RWPE1 (cell line): Measurements from ENCODE around the gene KRT12.

Experiments
- CTCF ChIA-PET: fragments of 350-600 bp; sonication (Branson Sonifier 250); formaldehyde crosslinking; extraction: SDS; loops from one replicate; lab custom pipeline; 2021; lab: Yijun Ruan, JAX
- POLR2A ChIA-PET: fragments of 400-600 bp; formaldehyde crosslinking; extraction: SDS; loops from one replicate; lab custom pipeline; 2020; ENCODE audit warnings: antibody characterized with exemption; ENCODE audit not compliant: low non-redundant PET; lab: Yijun Ruan, JAX
- DNase-seq: peaks from one replicate; pipeline ENCODE4 v3.0.0; 2012; ENCODE audit warnings: low spot score
- H3K27ac ChIP-seq: fragments of 450-650 bp; 2 replicates; pipeline ENCODE4 v1.5.1; 2017
- TF ChIP-seq, protein P1 (sequence below): fragments of 450-650 bp; conservative IDR thresholded peaks from 2 replicates; pipeline ENCODE4 v1.5.1; 2017; ENCODE audit warnings: low read depth, mild to moderate bottlenecking

Gene KRT12

DNA sequence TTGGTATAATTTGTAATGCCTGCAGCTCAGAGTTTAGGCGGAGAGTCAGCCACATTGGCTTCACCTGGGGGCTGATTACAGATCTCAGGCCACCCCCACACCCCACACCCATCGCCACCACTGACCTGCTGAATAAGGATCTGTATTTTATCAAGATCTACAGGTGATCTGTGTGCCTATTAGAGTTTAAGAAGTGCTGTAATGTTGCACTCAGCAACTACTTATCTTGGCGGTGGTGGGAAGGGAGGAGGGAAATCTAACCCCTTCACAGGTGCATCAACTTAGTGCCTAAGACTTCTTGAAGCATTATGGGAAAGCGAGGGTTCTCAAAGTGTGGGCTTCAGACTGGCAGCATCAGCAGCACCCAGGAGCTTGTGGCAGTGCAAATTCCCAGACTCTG is 35.5 kb upstream of the KRT12 start:
- H3K27ac ChIP-seq, result peak overlapping the region; percentile 79
- CTCF ChIA-PET, result interaction anchor here (0.6 to 0.7 kb wide), 3 partner anchors 227 to 647 kb away, joined by 3 read pairs; no protein-coding TSS in a partner anchor

DNA sequence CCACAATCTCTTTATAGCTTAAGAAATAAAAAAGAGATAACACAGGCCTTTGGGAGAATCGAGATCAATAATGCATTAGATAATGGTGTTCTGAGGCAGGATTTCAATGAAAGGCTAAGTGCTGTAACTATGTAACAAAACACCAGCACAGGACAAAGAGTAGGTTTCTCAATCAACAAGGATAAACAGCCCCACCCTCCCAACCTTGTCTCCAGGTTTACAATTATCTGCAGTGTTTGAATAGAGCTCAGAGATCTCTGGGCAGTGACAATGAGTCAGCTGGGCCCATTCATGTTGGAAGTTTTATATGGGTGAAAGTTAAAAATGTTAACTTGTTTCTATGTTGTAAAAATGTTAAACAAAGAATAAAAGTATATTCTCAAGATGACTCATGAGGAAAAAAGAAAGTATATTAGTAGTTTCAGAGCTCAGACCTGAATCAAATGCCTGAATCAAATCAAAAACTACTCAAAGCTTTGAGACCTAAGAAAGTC is 35.0 kb upstream of the KRT12 start:
- H3K27ac ChIP-seq, result peak overlapping the region; percentile 79
- POLR2A ChIA-PET, result no interaction called here
- TF ChIP-seq, protein P1, sequence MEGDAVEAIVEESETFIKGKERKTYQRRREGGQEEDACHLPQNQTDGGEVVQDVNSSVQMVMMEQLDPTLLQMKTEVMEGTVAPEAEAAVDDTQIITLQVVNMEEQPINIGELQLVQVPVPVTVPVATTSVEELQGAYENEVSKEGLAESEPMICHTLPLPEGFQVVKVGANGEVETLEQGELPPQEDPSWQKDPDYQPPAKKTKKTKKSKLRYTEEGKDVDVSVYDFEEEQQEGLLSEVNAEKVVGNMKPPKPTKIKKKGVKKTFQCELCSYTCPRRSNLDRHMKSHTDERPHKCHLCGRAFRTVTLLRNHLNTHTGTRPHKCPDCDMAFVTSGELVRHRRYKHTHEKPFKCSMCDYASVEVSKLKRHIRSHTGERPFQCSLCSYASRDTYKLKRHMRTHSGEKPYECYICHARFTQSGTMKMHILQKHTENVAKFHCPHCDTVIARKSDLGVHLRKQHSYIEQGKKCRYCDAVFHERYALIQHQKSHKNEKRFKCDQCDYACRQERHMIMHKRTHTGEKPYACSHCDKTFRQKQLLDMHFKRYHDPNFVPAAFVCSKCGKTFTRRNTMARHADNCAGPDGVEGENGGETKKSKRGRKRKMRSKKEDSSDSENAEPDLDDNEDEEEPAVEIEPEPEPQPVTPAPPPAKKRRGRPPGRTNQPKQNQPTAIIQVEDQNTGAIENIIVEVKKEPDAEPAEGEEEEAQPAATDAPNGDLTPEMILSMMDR, result no peak
- CTCF ChIA-PET, result interaction anchor here (0.5 to 0.7 kb wide), 5 partner anchors 228 to 656 kb away, joined by 3 to 4 read pairs (median 3); no protein-coding TSS in a partner anchor
- peak; percentile 84 for DNase-seq

More for the DNA sequence above, 35.5 kb upstream of the KRT12 start:
- TF ChIP-seq, protein P1, result no peak
- DNase-seq, result no peak
- POLR2A ChIA-PET, result no interaction called here

DNA sequence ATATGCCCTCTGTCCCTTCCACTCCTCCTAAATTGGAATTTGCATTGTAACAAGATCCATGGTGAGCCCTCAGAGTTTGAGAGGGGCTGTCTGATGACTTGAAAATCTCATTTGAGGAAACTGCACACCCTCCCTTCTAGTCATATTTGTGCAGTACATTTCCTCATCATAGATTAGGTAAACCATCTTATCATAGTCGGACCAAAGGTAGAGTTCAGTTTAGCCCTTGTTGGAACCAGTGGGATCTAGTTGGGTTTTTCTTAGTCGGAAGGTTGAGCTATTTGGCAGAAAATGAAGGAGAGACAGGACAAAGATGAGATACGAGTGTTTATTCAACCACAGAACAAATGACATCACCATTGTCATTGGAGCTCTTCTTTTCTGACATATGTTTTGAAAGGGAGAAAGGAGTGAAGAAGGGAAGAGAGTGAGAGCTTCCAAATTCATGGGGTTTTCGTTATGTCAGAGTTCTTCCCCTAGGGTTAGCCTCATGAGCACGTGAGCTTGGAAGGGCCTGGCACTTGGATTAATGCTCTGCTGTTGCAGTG is 33.9 kb upstream of the KRT12 start:
- ChIA-PET CTCF (interaction anchor here (0.6 kb wide), 2 partner anchors 58 to 269 kb away, joined by 3 to 4 read pairs; no protein-coding TSS in a partner anchor), POLR2A (interaction anchor here (0.5 kb wide), 1 partner anchor 265 kb away, joined by 3 read pairs; no protein-coding TSS in a partner anchor)
- no peak for DNase-seq
- TF ChIP-seq, protein P1, result no peak
- H3K27ac ChIP-seq, result no peak overlapping the region

DNA sequence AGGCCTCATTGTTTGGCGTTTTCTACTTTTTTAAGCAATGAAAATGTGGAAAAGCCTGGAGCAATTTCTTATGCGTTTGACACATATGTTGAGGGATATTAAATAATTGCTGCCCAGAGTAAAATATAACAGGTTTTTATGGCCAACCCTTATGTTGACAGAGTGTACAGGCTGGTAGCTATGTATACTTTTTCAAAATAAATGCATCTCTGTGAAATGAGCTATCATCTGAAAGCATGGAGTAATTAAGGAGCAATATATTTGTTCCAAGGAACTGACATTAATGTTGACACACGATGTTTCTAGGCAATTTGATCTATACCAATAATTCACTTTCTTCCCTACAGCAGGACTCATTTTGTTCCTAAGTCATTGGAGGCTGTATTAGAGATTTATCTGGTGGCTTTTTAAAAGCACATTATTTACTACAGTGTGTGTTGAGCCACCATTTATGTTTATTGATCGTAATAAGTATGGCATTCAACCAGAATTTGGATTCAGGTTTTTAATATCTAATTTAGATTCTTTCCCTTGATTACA is 30.0 kb upstream of the KRT12 start:
- H3K27ac ChIP-seq, result no peak overlapping the region
- TF ChIP-seq, protein P1, result no peak
- CTCF ChIA-PET, result no interaction called here
- DNase-seq, result no peak
- POLR2A ChIA-PET, result no interaction called here

DNA sequence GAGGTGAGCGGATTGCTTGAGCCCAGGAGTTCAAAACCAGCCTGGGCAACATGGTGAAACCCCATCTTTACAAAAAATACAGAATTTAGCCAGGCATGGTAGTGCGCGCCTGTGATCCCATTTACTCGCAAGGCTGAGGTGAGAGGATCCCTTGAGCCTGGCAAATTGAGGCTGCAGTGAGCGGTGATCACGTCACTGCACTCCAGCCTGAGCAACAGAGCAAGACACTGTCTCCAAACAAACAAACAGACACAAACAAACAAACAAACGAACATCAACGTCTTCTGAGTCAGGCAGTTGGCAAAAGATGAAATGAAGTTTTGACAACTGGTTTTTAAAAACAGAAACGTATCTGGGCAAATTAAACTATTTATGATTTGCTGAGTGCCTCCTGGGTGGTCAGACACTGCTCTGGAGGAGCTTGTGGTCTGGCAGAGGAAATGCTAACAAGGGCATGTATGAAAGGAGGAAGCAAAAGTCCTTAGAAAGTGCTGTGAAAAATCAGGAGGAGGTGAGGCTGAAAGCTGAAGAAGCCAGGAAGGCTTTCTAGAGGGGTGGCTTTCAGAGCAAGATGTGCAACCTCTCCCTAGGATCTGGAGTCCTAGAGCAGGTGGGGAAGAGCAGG is 28.2 kb upstream of the KRT12 start:
- no peak overlapping the region for H3K27ac ChIP-seq
- TF ChIP-seq, protein P1, result no peak
- CTCF ChIA-PET, result no interaction called here
- DNase-seq, result no peak
- POLR2A ChIA-PET, result no interaction called here

DNA sequence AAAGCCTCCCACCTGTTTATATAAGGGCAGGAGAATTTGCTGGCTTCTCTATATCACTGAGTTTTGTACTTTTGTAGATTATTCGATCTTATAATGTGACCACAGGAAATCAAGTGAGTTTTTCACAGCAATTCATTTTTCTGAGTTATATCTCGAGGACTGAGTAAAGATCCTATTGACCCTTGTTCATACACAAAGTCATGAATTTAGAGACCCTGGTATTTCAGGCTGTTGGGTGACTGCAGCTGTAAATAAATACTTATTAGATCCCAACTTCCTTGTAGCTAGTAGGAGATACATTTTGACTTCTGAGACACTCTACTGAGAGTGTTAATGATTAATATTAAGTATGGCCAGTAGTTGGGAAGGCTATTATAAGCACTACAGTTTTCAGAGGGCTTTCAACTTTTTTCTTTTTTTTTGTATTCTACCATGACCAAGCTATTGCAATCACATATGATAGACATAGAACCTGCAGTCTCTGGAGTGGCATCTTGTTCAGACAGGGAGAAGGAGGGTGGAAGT is 21.2 kb upstream of the KRT12 start:
- TF ChIP-seq, protein P1, result no peak
- CTCF ChIA-PET, result interaction anchor here (0.5 to 0.6 kb wide), 2 partner anchors 33 to 1283 kb away, joined by 3 to 4 read pairs; no protein-coding TSS in a partner anchor
- no peak overlapping the region for H3K27ac ChIP-seq
- POLR2A ChIA-PET, result no interaction called here
- no peak for DNase-seq
